K562 (cell line): ENCODE results near the gene RNF26. TPM values are rescaled to one million over a fixed set of nuclear protein-coding genes. Genes with fewer than 3 reads are reported as not detected.
A peak's percentile ranks its signal among the peaks of the same experiment; 100 is the strongest.

Experiments used
- ATAC-seq: fragments of 200-7000 bp; cut with Tn5 transposase; 3 replicates; pipeline ENCODE4 v1.9.1; 2020; ENCODE audit warnings: moderate library complexity
- BruUV-seq: library from RNA; stranded (reverse); fragments of 400-500 nt; replicated peaks from 2 replicates; lab custom pipeline; 2021; lab: Mats Ljungman, UMichigan
- CTCF ChIA-PET: fragments of 300-600 bp; formaldehyde crosslinking; extraction: SDS; loops from one replicate; lab custom pipeline; 2021; ENCODE audit warnings: low intra/inter-chr PET ratio; lab: Yijun Ruan, JAX
- POLR2A ChIA-PET: fragments of 300-600, 350-650 bp; sonication (Branson Sonifier 250); formaldehyde crosslinking; extraction: SDS; loops from one replicate; lab custom pipeline; 2021; ENCODE audit warnings: antibody characterized with exemption, inconsistent platforms; lab: Yijun Ruan, JAX
- DNase-seq, 4 experiments: peaks; one replicate each; pipeline versions ENCODE4 v3.0.0 to v3.0.0-alpha.2; 2011 to 2018; ENCODE audit warnings: low spot score in 3 of 4, mixed read lengths in 3 of 4; ENCODE audit errors: extremely low read depth in 1 of 4
- FAIRE-seq: peaks from 2 replicates; lab custom pipeline; 2011; peaks lifted over from hg19 to GRCh38; lab: Jason Lieb, UNC
- H2AFZ ChIP-seq: 2 replicates; pipeline ENCODE4 v1.6.0; 2011; ENCODE audit warnings: low read depth, low read length, control low read depth, inconsistent platforms
- H3K27ac ChIP-seq: fragments of 200-600 bp; 3 replicates; pipeline ENCODE4 v1.8.0; 2011; ENCODE audit warnings: low read depth, mild to moderate bottlenecking, control low read depth, inconsistent platforms, low read length, moderate library complexity, mixed read lengths; ENCODE audit errors: extremely low read depth
- H3K27me3 ChIP-seq, 2 experiments: fragments of 300-600 bp in 1 of 2; 2 replicates in 1 of 2; 3 replicates in 1 of 2; pipeline versions ENCODE4 v1.6.0 to v1.8.0; 2011; ENCODE audit warnings: inconsistent platforms in 2 of 2, low read length in 2 of 2, mild to moderate bottlenecking in 1 of 2, mixed read lengths in 1 of 2, moderate library complexity in 1 of 2; ENCODE audit not compliant: control insufficient read depth in 2 of 2, insufficient read depth in 2 of 2
- H3K36me3 ChIP-seq: fragments of 300-600 bp; 3 replicates; pipeline ENCODE4 v1.8.0; 2011; ENCODE audit warnings: mild to moderate bottlenecking, low read length, inconsistent platforms; ENCODE audit not compliant: control insufficient read depth, insufficient read depth
- H3K4me1 ChIP-seq, 2 experiments: fragments of 200-600 bp in 1 of 2; replicated peaks in 1 of 2; 2 replicates in 1 of 2; 3 replicates in 1 of 2; pipeline versions ENCODE4 v1.5.1 to v1.8.0; 2011; ENCODE audit warnings: inconsistent platforms in 2 of 2, low read length in 2 of 2, mild to moderate bottlenecking in 1 of 2, mixed read lengths in 1 of 2, moderate library complexity in 1 of 2; ENCODE audit not compliant: control insufficient read depth in 2 of 2, insufficient read depth in 2 of 2
- H3K4me2 ChIP-seq: 2 replicates; pipeline ENCODE4 v1.6.1; 2011; ENCODE audit warnings: low read length, control low read depth, inconsistent platforms, mixed read lengths; ENCODE audit not compliant: insufficient read depth
- H3K4me3 ChIP-seq: fragments of 200-600 bp; sonication (generic), shearing (Covaris generic); 2 replicates; pipeline ENCODE4 v1.5.1; 2016; ENCODE audit warnings: control low read depth, inconsistent platforms
- H3K79me2 ChIP-seq: fragments of 200-600 bp; 3 replicates; pipeline ENCODE4 v1.8.0; 2011; ENCODE audit warnings: low read length, inconsistent platforms; ENCODE audit not compliant: control insufficient read depth, insufficient read depth
- H3K9ac ChIP-seq, 2 experiments: 2 replicates each; pipeline versions ENCODE4 v1.6.0 to v1.6.1; 2011; ENCODE audit warnings: low read depth in 2 of 2, low read length in 2 of 2, control low read depth in 1 of 2, inconsistent platforms in 1 of 2, mild to moderate bottlenecking in 1 of 2, mixed read lengths in 1 of 2; ENCODE audit not compliant: insufficient read depth in 1 of 2
- H3K9me1 ChIP-seq: one replicate; pipeline ENCODE4 v1.6.0; 2011; ENCODE audit warnings: inconsistent platforms, mild to moderate bottlenecking, low read length, moderate library complexity; ENCODE audit not compliant: control insufficient read depth, insufficient read depth
- H3K9me3 ChIP-seq: replicated peaks from 2 replicates; pipeline ENCODE4 v1.5.1; 2011; ENCODE audit warnings: low read depth, low read length, inconsistent platforms; ENCODE audit not compliant: control insufficient read depth, insufficient read depth
- H4K20me1 ChIP-seq: replicated peaks from 2 replicates; pipeline ENCODE4 v1.6.1; 2011; ENCODE audit warnings: low read length, inconsistent platforms, mixed read lengths; ENCODE audit not compliant: control insufficient read depth, insufficient read depth
- CEBPB ChIP-seq: fragments of 450-650 bp; IDR thresholded peaks from 2 replicates; pipeline ENCODE4 v1.6.1; 2016; ENCODE audit warnings: missing genetic modification characterization, missing compliant biosample characterization
- CREM ChIP-seq: IDR thresholded peaks from 2 replicates; pipeline ENCODE4 v1.6.1; 2014; ENCODE audit warnings: antibody characterized with exemption, low read depth
- DDX20 ChIP-seq: fragments of 450-650 bp; IDR thresholded peaks from 2 replicates; pipeline ENCODE4 v1.6.1; 2016; ENCODE audit warnings: missing genetic modification characterization, low read depth, mild to moderate bottlenecking, missing compliant biosample characterization, moderate library complexity
- E2F6 ChIP-seq, 2 experiments: IDR thresholded peaks; 2 replicates each; pipeline ENCODE4 v1.6.1; 2011; ENCODE audit warnings: borderline replicate concordance in 1 of 2, control low read depth in 1 of 2, low read depth in 1 of 2, low read length in 1 of 2, mild to moderate bottlenecking in 1 of 2, mixed read lengths in 1 of 2, moderate library complexity in 1 of 2; ENCODE audit not compliant: insufficient read depth in 1 of 2, insufficient read length in 1 of 2, poor library complexity in 1 of 2, severe bottlenecking in 1 of 2; ENCODE audit errors: extremely low read depth in 1 of 2
- JUND ChIP-seq, 2 experiments: IDR thresholded peaks; 2 replicates in 1 of 2; 3 replicates in 1 of 2; pipeline ENCODE4 v1.6.1; 2011; ENCODE audit warnings: borderline replicate concordance in 2 of 2, low read depth in 2 of 2, low read length in 2 of 2, improper control_type of control experiment in 1 of 2, missing biosample characterization in 1 of 2, missing genetic modification characterization in 1 of 2, missing genetic modification reagents in 1 of 2
- MXI1 ChIP-seq: IDR thresholded peaks from 2 replicates; pipeline ENCODE4 v1.6.1; 2011; ENCODE audit warnings: low read depth, mild to moderate bottlenecking, improper control_type of control experiment, low read length
- MYNN ChIP-seq, 2 experiments: sonication (generic); formaldehyde crosslinking in 1 of 2; IDR thresholded peaks; 2 replicates each; pipeline versions ENCODE4 v1.5.0 to v1.6.1; 2016 to 2020; ENCODE audit warnings: antibody characterized with exemption in 1 of 2, missing genetic modification reagents in 1 of 2
- NR4A1 ChIP-seq, 2 experiments: fragments of 250-450 bp in 1 of 2; fragments of 450-650 bp in 1 of 2; sonication (Bioruptor Pico) in 1 of 2; IDR thresholded peaks; 2 replicates each; pipeline versions ENCODE4 v1.4.0 to v1.6.1; 2016 to 2020; ENCODE audit warnings: mild to moderate bottlenecking in 2 of 2, missing compliant biosample characterization in 1 of 2, missing genetic modification characterization in 1 of 2, moderate library complexity in 1 of 2
- PBX2 ChIP-seq, 2 experiments: IDR thresholded peaks in 1 of 2; conservative IDR thresholded peaks in 1 of 2; 2 replicates each; pipeline ENCODE4 v1.6.1; 2016; ENCODE audit warnings: low read depth in 2 of 2, mild to moderate bottlenecking in 1 of 2, missing compliant biosample characterization in 1 of 2, missing genetic modification characterization in 1 of 2, moderate library complexity in 1 of 2
- SMARCA5 ChIP-seq: fragments of 450-650 bp; IDR thresholded peaks from 2 replicates; pipeline ENCODE4 v1.6.1; 2016
- TAF9B ChIP-seq: fragments of 450-650 bp; IDR thresholded peaks from 2 replicates; pipeline ENCODE4 v1.6.1; 2018; ENCODE audit warnings: mild to moderate bottlenecking; ENCODE audit not compliant: partially characterized antibody
- TBP ChIP-seq: optimal IDR thresholded peaks from 2 replicates; pipeline ENCODE3; 2011; ENCODE audit warnings: low read depth, low read length, improper control_type of control experiment
- TEAD1 ChIP-seq, 2 experiments: fragments of 450-650 bp in 1 of 2; sonication (generic) in 1 of 2; formaldehyde crosslinking; IDR thresholded peaks; 2 replicates each; pipeline versions ENCODE4 v1.4.0 to v1.8.0; 2020 to 2022; ENCODE audit warnings: mild to moderate bottlenecking in 2 of 2, missing genetic modification reagents in 1 of 2
- ZBTB7A ChIP-seq: IDR thresholded peaks from 2 replicates; pipeline ENCODE4 v1.6.1; 2011; ENCODE audit warnings: low read depth, mild to moderate bottlenecking, low read length, moderate library complexity, borderline replicate concordance; ENCODE audit not compliant: control insufficient read depth
- ZEB2 ChIP-seq: fragments of 450-650 bp; IDR thresholded peaks from 2 replicates; pipeline ENCODE4 v1.6.1; 2016
- WGBS: fragments of 100-300 bp; shearing (Covaris generic); methylation state at CpG from one replicate; pipeline ENCODE4 v1.1.6; 2016; ENCODE audit warnings: low coverage, mixed read lengths; ENCODE audit not compliant: insufficient coverage; ENCODE audit errors: missing lambda C conversion rate; 5-methylcytosine and 5-hydroxymethylcytosine counted together
- in situ Hi-C: fragments of 300-500 bp; cut with MboI; formaldehyde crosslinking; loops from 4 replicates; pipeline ENCODE4 v1.15.0; 2018; ENCODE audit warnings: inconsistent platforms, mixed read lengths
- intact Hi-C: fragments of 100-400 bp; cut with micrococcal nuclease; formaldehyde crosslinking; loops from 2 replicates; pipeline ENCODE4 v1.14.2; 2022
- polyA plus RNA-seq, 8 experiments: library from polyadenylated mRNA; depleted of rRNA in 4 of 8; stranded (reverse) in 5 of 8; unstranded in 3 of 8; fragments of >200 nt; fragmentation: Nextera tagmentation in 2 of 8; fragmentation: Illumina TruSeq in 1 of 8; extraction: Ambion mirVana in 2 of 8; extraction: Trizol in 1 of 8; gene quantifications; 2 replicates each; pipeline versions ENCODE4 v1.2.1 to v1.2.3, GENCODE V29; 2011 to 2014; ENCODE audit warnings: inconsistent platforms in 1 of 8, missing spikeins in 1 of 8
- total RNA-seq, 7 experiments: library from RNA; depleted of rRNA in 6 of 7; stranded (reverse); fragments of >200 nt in 6 of 7; fragmentation: Illumina TruSeq in 2 of 7; extraction: Trizol in 2 of 7; gene quantifications; 2 replicates each; pipeline versions ENCODE4 v1.2.1 to v1.2.3, GENCODE V29; 2011 to 2021; ENCODE audit warnings: low replicate concordance in 1 of 7

Gene RNF26
- total and polyA plus RNA-seq, 9 of the 15 experiments (the other 6 are each of a cell fraction or from before 2014, with no cell fraction given), result 5.3 to 53.6 (median 12.7) TPM

GRCh38 chr11:119374632-119375336, 40.5 kb downstream of the RNF26 start:
- H3K79me2 ChIP-seq, result peaks cover 14% of the 10 kb centered on the region; the same call in 1 of the 3 replicates
- ChIA-PET POLR2A (interaction anchor here (0.6 to 3.7 kb wide), 6 partner anchors 10 to 282 kb away, joined by 3 to 24 read pairs (median 4); partner anchors contain the start of gene C2CD2L), CTCF (interaction anchor here (1.5 to 5.9 kb wide), 2 partner anchors 16 to 19 kb away, joined by 3 to 41 read pairs; no protein-coding TSS in a partner anchor)
- no peaks in the 10 kb centered on the region for H3K9me3 ChIP-seq
- no peaks in the 10 kb centered on the region for H3K27me3 ChIP-seq
- in situ Hi-C loops, result no loop called here
- peaks cover 5% of the 10 kb centered on the region; the same call in 1 of the 2 replicates for H4K20me1 ChIP-seq
- H3K36me3 ChIP-seq, result peaks cover 27% of the 10 kb centered on the region; the same call in 1 of the 3 replicates
- no peak overlapping the region for H2AFZ ChIP-seq
- H3K4me1 ChIP-seq, result peaks cover 67 to 77% of the 10 kb centered on the region in 2 experiments
- no TSS peak for BruUV-seq
- peak overlapping the region; percentile 27; the same call in 1 of the 2 replicates for H3K4me2 ChIP-seq
- intact Hi-C loops, result loop anchor here (1.0 to 5.0 kb wide), 4 partner anchors 18 to 267 kb away; partner anchors contain the start of gene C2CD2L
- 0 out of 3 replicates have a peak overlapping the region, but pooled peaks have one; percentile 2 for H3K27ac ChIP-seq
- FAIRE-seq (peak; percentile 91), DNase-seq (peak; percentile 57 to 85 (median 68)), ATAC-seq (peak; percentile 79)
- peak overlapping the region in 1 of 2 experiments; percentile 56; a peak in 2 of 4 replicates for H3K9ac ChIP-seq
- H3K4me3 ChIP-seq, result no peak overlapping the region
- H3K9me1 ChIP-seq, result no peaks in the 10 kb centered on the region
- 14% methylated on average over 11 of the region's 11 CpGs for WGBS
- no peak for TF ChIP-seq CEBPB (tag)
- TF ChIP-seq ZEB2, result peak; percentile 56; the same call in 1 of the 2 replicates
- no peak for TF ChIP-seq NR4A1 (CRISPR knock-in tag; IDR thresholded peaks at IDR 0.05)
- TF ChIP-seq NR4A1 (tag; IDR thresholded peaks at IDR 0.05), result no peak
- peak in 1 of 2 experiments; percentile 46; a peak in 1 of 4 replicates for TF ChIP-seq TEAD1 (CRISPR knock-in tag; IDR thresholded peaks at IDR 0.05)
- peak; percentile 84 for TF ChIP-seq CREM
- TF ChIP-seq TAF9B, result no peak
- no peak for TF ChIP-seq DDX20
- TF ChIP-seq PBX2 (CRISPR knock-in tag; IDR thresholded peaks at IDR 0.05; ENCODE audit: low read depth), result no peak
- TF ChIP-seq PBX2 (tag; conservative IDR thresholded peaks at IDR 0.05; ENCODE audit: low read depth), result no peak
- TF ChIP-seq JUND (IDR thresholded peaks at IDR 0.05; ENCODE audit: borderline replicate concordance, low read depth, low read length), result 0 out of 2 replicates have a peak, but pooled peaks have one; percentile 43
- TF ChIP-seq JUND (tag; IDR thresholded peaks at IDR 0.05; ENCODE audit: borderline replicate concordance, low read depth, low read length), result no peak; the same call in 1 of the 3 replicates
- TF ChIP-seq ZBTB7A, result peak; percentile 18; the same call in 1 of the 2 replicates
- TF ChIP-seq MXI1, result 0 out of 2 replicates have a peak, but pooled peaks have one; percentile 57
- peak; percentile 82 for TF ChIP-seq SMARCA5
- no peak for TF ChIP-seq TBP
- TF ChIP-seq E2F6 (IDR thresholded peaks at IDR 0.05; ENCODE audit: borderline replicate concordance in 1 of 2, extremely low read depth in 1 of 2, insufficient read depth in 1 of 2, insufficient read length in 1 of 2, low read depth in 1 of 2, low read length in 1 of 2, poor library complexity in 1 of 2, severe bottlenecking in 1 of 2), result peak; percentile 20 to 41
- TF ChIP-seq MYNN (IDR thresholded peaks at IDR 0.05), result peak; percentile 40; the same call in 1 of the 2 replicates
- TF ChIP-seq MYNN (CRISPR knock-in tag; IDR thresholded peaks at IDR 0.05), result no peak
